HG03108 (cell line): ENCODE results near the gene DGKD.
"Not testable (repeated sequence)": the region's sequence is repeated elsewhere in the genome, so short reads cannot be mapped to it uniquely, and the experiment has no call there.

Experiments used
- ATAC-seq: cut with Tn5 transposase; IDR thresholded peaks from one replicate; pipeline ENCODE4 v1.9.1; 2021; ENCODE audit warnings: moderate library complexity; ENCODE audit not compliant: unreplicated experiment

The DGKD gene

DNA sequence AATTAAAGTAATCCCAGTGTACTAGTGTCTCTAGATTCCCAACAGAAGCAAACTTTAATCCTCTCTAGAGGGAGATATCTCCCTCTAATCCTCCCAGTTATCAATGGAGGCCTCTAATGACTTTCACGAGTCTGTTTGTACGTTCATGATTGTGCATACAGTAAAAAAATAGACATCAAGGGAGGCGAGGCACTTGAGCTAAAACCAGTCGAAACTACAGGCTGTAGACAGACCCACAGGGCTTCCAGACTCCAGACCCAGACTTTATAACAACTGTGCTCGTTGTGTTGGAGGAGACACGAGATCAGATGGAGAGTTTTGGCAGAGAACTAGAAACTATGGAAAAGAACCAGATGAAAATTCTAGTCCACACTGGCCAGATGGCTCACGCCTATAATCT is 7.0 kb downstream of the DGKD start:
- ATAC-seq, result no peak

DNA sequence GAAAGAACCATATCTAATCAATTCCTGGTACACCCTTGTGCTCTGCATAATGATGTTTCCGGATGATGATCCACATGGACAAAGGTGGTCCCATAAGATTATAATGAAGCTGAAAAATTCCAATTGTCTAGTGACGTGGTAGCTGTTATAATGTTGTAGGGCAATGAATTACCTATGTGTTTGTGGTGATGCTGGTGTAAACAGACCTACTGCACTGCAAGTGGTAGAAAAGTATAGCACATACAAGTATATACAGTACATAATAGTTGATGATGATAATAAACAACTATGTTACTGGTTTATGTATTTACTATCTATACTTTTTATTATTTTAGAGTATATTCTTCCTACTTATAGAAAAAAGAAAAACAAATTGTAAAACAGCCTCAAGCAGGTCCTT is 8.4 kb downstream of the DGKD start:
- no peak for ATAC-seq

- peak; percentile 39 for ATAC-seq
Measured at GRCh38 chr2:233363744-233364235, 9.5 kb downstream of the DGKD start.

DNA sequence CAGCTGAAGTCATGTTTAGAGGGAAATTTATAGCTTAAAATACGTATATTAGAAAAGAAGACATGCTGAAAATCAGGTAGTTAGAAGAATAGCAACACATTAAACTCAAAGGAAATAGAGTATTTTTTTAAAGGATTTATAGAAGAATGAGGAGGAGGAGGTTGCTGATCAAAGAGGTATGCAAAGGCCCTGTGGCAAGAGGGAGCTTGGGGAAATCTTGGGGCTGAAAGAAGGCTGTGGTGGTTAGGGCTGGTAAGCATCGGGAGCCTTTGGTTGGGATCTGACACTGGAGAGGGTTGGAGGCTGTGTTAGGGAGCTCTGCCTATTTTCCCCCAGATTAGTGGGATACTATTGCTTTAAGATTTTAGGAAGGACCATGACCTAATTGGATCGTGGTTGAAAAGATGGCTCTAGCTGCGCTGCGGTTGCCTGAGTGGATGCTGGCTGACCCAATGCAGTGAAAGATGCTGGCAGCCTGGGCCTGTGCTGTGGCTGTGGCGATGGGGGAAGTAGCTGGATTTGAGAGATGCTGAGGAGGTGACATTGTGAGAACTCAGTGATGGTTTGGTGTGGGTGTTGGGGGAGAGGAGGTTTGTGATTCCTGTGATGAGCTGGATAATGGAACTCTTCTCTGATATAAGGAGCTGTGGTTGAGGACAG is 11.7 kb downstream of the DGKD start:
- no peak for ATAC-seq

DNA sequence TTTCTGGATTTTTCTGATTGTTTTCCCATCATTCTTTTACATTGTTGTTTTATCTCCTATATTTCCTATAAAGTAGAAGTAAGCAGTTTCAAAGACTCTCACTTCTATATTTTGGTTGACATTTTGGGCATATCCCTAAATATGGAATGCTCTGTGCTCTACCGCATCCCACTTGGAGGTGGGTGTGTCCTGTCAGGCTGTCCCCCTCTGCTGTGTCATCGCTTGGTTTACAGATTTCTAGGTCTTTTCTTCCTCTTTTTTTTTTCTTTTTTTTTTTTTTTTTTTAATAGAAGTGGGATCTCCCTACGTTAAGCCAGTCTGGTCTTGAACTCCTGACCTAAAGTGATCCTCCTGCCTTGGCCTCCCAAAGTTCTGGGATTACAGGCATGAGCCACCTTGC is 13.3 kb downstream of the DGKD start:
- no peak for ATAC-seq

GRCh38 chr2:233368756-233369155 is 14.5 kb downstream of the DGKD start:
- no peak for ATAC-seq

DNA sequence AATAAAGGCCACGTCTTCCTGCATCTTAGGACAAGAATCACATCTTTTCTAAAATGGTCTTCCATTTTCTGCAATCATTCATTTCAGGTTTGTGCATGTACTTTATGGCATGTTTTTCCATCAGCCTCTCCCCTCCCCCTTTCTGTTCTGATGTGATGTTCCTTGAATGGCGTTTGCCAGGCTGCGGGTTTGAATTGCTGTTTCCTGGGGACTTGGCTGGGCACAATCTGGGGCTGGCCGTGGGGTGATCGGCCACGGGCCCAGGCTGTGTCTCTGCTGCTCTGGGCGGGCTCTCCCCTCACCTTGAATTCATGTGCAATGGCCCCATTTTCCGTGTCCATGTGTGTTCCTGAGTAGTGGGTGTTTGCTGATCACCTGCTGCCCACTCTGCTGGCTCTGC is 15.2 kb downstream of the DGKD start:
- ATAC-seq, result no peak

DNA sequence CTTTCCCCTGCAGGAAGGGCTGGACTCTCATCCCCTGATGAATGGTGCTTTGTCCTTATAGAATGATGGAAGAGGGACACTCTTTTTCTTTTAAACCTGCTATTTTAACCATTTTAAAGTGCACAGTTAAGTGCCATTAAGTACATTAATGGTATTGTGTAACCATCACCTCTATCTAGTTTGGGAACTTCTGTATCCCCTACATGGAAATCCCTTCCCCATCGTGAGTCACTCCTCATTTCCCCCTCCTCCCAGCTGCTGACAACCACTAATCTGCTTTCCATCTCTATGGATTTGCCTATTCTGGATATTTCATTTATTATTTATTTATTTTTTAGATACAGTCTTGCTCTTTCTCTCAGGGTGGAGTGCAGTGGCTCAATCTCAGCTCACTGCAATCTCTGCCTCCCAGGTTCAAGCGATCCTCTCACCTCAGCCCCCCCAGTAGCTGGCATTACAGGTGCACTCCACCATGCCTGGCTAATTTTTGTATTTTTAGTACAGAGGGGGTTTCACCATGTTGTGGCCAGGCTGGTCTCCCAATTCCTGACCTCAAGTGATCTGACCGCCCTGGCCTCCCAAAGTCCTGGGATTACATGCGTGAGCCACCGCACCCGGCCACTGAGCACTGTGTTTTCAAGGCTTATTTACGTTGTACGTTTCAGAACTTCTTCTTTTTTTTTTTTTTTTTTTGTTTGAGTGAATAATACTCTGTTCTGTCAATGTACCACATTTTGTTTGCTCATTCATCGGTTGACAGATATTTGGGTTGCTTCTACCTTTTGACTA is 15.8 kb downstream of the DGKD start:
- ATAC-seq, result no peak

GRCh38 chr2:233371641-233372040 is 17.3 kb downstream of the DGKD start:
- ATAC-seq, result no peak

DNA sequence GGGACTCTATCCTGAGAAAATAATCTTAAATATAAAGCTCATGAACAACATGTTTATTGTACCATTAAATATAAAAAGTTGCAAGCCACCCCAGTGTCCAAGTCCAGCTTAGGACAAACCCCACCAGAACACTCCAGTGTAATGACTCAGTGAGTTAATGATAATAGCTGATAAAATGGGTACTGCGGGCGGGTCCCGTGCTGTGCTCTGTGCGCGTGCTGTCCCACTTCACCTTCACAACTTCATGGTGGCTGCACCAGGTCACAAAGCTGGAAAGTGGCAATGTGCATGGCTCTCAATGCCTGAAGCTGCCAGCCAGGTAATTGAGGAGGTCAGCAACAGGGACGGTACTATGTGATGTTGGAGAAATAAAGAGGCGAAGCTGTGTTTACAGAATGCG is 18.6 kb downstream of the DGKD start:
- no peak for ATAC-seq

GRCh38 chr2:233373316-233373715 is 19.0 kb downstream of the DGKD start:
- no peak for ATAC-seq

DNA sequence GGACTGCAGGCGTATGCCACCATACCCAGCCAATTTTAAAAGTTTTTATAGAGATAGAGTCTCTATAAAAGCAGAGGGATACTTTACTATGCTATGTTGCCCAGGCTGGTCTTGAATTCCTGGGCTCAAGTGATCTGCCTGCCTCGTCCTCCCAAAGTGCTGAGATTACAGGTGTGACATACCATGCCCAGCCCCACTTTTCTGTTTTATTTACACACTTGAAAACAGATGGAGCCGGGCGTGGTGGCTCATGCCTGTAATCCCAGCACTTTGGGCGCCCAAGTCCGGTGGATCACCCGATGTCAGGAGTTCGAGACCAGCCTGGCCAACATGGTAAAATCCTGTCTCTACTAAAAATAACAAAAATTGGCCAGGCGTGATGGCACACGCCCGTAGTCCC is 20.5 kb downstream of the DGKD start:
- ATAC-seq, result not testable (repeated sequence)

GRCh38 chr2:233375490-233376314 is 21.4 kb downstream of the DGKD start:
- no peak for ATAC-seq

DNA sequence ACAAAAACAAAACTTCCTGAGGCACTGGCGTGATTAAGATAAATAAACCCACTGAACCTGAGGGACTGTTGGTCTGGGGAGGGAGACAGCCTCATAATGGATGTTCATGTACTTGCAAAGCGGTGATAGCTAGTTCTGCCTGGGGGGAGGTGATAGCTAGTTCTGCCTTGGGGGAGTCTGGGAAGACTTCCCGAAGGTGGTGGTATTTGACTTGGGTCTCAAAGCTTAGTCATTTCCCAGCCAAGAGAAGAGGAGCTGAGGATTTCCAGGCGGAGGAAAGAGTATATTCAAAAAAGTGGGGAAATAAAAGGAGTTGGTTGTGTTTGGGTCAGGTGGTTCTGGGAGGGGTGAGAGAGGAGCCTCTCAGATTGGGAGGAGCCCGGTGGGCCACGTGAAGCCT is 24.7 kb downstream of the DGKD start:
- ATAC-seq, result no peak

GRCh38 chr2:233379441-233379840 is 25.1 kb downstream of the DGKD start:
- ATAC-seq, result no peak

DNA sequence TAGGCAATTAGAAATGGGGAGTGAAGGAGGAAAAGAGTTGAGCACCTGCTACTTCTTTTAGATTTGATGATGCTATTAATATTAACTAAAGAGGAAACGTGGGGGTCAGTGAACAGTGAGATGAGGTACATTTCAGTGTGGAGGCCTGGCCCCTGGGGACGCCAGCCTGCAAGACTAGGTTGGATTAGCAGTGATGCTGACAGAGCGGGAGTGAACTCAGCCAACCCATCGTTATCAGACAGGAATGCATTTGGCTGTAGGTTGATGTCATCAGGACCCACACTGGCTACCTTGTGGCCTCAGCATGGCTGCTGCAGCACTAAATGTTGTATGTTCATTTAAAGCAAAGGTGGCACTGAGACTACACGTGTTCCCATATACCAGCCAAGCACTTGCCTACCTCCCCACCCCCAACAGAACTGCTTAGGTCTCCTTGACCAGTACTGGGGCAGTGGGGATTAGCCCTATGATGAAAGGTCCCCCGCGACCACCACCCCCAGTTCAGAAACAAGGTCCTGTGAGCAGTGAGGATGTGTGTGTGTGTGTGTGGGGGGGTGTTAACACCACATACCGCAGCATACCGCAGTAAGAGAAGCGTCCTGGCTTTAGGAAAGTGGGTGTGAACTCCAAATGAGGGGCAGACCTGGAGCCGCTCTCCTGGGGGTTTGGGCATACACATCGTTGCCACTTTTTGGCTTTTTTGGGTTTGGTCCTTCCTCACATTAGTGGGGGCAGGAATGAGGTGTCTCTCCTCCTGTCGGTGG is 26.0 kb downstream of the DGKD start:
- ATAC-seq, result no peak

DNA sequence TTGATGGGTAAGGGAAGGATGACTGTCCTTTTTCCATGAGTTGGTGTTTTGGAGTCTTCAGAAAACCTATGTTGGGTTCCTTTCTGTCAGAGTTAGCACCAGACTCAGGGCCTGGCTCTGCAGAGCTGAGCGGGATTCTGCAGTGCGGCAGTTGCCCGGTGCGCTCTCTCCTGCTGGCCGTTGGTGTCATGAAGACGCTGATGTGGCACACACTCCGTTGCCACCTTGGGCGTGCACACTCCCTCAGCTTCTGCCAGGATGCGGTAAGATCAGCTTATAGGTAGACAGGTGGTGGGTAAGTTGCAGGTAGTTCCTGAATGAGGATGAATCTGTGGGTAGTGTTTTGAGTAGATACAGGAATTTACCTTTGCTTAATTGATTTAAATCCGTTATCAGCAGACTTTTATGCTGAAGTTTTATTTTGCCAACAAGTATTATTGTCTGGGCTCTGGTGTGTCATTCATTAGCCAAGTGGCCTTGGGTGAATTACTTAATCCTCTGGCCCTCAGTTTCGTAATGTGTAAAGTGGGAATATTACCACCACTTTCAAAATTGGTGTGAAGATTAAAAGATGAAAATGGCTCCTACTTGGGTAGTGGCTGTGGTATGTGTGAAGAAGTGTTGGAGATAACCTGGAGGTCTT is 26.8 kb downstream of the DGKD start:
- ATAC-seq, result no peak

DNA sequence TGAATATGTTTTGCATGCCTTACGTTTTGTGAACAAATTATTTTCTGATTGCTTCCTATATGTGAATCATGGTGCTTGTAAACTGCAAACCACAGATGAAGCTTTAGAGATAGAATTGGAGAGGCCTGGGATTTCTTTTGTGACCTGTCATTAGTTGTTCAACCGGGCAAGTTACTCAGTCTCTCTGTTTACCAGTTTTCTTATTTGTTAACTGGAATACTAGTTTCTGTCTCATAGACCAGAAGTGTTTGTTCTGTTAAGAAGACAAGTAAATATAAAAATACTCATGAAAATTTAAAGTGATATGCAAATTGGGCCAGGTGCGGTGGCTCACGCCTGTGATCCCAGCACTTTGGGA is 27.3 kb downstream of the DGKD start:
- no peak for ATAC-seq

DNA sequence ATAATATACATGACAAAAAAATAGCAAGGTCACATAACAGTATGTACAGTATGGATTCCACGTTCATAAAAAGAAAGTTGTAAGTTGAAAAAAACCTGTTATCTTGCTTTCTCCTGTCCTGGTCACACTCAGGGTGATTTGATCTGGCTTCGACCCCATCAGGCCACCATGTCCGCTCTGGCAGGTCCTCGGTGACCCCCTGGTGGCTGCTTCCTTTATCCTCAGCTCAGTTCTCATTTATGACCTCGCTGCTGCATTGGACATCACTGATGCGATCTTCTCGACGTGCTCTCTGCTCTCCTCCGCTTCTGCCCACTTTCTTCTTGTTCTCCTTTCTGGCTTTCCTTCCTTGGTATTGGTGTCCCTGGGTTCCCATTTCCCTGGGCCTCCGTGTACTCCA is 29.7 kb downstream of the DGKD start:
- no peak for ATAC-seq

DNA sequence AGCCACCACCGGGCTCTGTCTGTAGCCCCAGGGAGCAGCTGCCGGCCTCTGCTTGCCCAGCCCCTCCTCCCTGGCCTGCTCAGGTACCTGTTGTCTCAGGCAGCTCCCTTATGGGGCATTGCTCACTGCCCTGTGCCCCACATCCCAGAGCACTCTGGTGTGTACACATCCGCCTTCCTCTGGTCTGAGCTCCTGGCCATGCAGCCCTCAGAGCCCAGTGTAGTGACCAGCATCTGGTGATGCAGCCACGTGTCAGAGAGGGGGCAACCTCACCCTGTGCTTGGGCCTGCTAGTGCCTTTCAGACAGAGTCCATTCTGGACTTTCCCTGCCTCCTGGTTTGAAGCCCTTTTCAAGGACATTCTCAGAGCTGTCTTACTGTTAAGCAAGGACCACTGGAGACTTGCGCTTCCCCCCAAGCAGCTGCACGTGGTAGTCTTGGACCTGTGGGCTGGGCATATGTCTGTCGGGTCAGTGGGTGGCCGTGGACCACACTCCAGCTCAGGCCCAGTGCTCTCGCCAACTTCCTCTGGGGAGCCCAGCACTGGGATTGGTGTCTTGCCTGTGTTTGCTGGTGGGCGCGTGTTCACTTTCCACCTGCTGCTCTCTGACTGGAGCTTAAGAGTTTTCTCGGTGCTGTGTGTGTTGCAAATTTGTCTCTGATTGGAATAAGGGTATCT is 30.7 kb downstream of the DGKD start:
- peak; percentile 8 for ATAC-seq
